Embryonic facial prominence (tissue), 1 donor: ENCODE measurements around the gene SAP30.

Experiments used
- DNase-seq: peaks from one replicate; pipeline ENCODE4 v3.0.0-alpha.2; 2016; ENCODE audit errors: extremely low spot score

Gene SAP30

DNA sequence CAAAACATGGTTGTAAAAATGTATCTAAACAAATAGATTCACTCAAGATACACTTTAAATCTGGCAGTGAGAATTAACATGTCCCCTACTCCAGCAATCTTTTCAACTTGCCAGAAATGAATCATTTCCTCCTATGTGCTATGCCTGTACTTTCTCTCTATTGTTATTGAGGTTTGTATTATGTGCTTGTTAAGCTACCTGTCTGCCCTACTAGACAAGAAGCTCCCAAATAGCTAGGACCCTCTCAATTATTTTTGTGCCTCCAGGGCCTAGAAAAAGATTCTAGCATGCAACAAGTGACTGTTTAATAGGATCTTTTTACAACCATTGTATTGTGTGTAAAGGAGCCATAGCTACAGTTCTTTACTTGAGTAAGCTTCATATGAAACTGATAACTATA lies 3.5 kb upstream of the SAP30 start:
- DNase-seq, result no peak

DNA sequence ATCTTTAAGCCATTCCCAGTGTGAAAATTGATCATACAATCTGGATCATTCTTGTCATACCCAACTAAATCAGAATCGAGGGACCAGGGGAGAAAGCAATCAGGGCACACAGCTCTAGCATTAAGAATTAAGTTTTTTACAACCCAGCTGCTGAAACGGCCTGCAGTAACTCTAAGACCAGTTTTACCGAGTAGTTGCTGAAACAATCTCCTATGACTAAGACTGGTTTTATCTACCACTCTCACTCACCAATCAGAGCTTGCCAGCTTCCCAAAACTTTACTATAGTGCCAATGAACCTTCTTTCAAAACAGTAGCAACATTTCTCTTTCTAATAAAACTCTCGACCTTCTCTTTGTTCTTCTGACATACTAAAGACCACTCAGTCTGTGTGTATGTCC lies 2.8 kb upstream of the SAP30 start:
- no peak for DNase-seq

DNA sequence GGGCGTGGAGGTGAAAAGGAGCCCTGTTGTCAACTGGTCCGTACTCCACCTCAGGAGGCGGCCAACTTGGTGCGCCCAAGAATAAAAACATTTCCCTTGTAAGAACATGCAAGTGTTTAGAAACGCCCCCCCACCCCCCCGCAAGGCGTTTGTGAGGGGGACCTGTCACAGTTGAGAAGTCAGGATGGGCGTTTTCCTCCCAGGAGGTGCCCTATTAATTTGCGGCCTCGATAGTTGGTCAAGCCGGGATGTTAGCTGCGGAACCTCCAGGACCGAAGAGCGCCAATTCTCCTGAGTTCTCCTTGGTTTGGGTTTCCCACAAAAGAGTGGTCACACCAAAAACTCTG lies 651 bp upstream of the SAP30 start:
- DNase-seq, result peak; percentile 29

DNA sequence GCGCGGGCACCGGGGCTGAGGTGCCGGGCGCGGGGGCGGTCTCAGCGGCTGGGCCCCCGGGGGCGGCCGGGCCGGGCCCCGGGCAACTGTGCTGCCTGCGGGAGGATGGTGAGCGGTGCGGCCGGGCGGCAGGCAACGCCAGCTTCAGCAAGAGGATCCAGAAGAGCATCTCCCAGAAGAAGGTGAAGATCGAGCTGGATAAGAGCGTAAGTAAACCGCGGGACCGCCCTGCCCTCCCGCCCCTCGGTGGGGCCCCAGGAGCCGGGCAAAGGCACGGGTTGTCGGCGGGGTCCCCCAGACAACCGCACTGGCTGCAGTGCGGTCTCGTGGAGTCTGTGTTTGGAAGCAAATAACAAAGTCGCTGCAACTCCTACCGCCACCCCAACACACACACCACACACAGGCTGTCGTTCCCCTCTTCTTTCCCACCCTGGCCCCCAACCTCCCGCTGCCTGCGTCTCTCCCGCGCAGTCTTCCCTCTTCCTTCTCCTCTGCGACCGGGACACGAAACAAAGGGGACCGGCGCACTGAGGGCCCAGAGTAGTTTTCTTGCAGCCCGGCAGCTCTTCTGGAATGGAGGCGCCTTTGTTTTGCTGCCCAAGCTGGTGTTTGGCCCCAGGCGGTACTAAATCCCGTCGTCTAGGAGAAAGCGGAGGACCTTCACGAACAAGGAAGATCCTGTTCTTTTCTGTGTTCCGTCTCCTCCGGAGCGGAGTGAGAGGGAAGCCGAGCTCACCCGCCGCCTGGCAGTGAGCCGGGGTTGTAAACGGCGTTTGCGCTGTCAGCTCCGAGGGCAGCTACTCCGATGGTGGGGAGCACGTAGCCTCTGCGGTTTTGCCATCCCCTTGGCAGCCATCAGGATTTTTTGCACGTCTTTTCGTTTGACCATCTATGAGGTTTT lies 788 bp downstream of the SAP30 start:
- peak; percentile 19 for DNase-seq

DNA sequence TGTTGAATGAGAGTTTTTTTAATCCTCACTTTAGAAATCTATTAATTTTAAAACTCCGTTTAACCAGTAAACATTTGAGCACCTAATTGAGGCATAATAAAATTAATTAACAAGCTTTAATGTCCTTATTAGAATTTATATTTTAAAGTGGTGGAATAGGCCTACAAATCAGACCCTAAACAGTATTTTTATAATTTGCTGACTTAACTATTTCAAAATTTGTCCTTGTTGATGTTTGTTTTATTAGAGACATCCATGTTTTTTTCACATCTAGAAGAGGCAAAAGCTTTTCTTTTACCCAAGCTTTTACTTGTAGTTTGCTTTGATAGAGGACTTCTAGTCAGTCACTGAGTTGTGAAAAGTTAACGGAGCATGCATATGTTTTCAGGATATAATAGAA lies 3.8 kb downstream of the SAP30 start:
- DNase-seq, result no peak

DNA sequence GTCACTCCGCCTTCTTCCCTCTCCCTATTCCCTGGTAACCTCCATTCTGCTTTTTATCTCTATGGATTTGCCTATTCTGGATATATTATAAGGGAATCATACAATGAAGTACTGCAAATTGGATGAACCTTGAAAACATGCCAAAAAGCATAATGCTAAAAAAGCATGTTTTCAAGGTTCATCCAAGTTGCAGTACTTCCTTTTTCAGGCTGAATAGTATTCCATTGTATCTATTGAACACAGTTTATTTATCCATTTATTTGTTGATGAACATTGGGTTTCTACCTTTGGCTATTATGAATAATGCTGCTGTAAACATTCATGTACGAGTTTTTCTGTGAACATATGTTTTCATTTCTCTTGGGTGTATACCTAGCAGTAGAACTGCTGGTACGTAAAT lies 9.2 kb downstream of the SAP30 start:
- no peak for DNase-seq

DNA sequence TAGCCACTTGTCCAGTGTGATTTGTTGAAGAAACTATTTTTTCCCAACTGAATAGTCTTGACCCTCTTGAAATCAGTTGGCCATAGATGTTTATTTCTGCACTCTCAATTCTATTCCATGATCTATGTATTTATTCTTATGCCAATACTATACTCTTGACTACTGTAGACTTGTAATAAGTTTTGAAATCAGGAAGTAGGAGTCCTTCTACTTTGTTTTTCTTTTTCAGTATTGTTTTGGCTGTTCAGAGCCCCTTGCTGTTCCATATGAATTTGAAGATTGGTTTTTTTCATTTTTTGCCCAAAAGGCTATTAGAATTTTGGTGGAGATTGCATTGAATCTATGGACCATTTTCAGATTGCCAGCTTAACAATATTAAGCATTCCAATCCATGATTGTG lies 10.2 kb downstream of the SAP30 start:
- no peak for DNase-seq

DNA sequence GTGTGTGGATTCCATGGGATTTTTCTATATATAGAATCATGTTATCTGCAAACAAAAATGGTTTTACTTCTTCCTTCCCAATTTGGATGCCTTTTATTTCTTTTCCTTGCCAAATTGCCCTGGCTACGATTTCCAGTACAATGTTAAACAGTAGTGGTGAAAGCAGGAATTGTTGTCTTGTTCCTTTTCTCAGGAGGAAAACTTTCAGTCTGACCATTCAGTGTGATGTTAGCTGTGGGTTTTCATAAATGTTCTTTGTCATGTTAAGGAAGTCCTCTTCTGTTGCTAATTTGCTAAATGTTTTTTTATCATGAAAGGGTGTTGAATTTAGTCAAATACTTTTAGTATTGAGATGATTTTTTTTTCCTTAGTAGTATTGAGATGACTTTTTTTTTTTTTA lies 10.9 kb downstream of the SAP30 start:
- DNase-seq, result no peak

DNA sequence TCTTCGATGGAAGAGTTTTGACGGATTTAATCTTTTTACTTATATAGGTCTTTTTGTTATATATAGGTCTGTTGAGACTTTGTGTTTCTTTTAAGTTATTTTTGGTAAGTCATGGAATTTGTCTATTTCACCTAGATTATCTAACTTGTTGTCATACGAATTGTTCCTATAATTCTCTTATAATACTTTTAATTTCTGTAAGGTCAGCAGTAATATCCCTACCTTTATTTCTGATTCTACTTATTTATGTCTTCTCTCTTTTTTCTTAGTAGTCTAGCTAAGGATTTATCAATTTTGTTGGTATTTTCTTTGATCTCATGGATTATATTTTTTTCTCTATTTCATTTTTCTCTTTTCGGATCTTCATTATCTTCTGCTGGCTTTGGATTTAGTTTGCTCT lies 11.6 kb downstream of the SAP30 start:
- DNase-seq, result no peak

DNA sequence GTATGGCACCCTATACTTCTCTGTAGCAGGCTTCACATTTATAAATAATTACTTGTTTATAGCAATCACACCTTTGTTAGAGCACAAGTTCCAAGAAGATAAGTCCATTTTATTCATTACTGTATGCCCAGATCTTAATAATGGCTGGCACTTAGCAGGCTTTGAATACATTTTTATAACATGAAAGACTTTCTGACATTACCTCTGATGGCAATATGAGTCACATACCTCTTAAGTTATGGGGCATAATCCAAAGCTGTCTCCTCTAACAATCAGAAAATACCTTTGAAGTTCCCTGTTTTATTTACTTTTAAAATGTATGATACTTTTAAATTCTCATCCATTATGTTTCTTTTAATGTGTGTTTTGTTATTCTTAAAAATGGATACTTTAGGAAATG lies 16.0 kb downstream of the SAP30 start:
- DNase-seq, result no peak

DNA sequence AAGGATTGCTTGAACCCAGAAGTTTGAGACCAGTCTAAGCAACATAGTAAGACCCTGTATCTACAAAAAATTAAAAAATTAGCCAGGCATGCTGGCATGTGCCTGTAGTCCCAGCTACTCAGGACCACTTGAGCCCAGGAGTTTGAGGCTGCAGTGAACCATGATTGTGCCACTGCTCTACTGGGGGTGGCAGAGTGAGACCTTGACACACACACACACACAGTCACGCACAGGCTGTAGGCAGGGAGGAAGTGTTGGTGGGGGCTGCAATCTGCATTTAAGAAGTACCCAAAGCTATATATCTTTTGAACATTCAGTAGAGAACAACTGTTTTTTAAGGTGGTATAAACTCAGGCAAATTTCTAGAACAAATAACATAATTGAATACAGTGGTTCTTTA lies 20.9 kb downstream of the SAP30 start:
- DNase-seq, result no peak

DNA sequence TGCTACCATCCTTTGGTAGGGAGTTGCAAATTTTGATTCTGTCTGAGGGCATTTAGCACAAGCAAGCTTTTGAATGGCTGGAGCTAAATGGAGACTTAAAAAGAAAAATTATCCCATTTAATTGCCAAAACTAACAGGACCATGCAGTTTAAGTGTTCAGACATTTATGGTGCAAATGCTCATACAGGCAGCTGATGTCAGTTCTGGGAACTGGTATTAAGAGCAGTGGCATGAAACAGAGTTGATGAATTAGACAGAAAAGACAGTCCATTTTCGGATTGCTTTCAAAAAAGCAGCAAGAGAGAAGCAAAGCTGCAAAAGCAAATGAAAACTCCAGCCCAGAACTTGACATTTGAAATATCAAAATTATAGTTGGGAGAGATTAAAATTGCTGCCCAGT lies 26.9 kb downstream of the SAP30 start:
- no peak for DNase-seq

DNA sequence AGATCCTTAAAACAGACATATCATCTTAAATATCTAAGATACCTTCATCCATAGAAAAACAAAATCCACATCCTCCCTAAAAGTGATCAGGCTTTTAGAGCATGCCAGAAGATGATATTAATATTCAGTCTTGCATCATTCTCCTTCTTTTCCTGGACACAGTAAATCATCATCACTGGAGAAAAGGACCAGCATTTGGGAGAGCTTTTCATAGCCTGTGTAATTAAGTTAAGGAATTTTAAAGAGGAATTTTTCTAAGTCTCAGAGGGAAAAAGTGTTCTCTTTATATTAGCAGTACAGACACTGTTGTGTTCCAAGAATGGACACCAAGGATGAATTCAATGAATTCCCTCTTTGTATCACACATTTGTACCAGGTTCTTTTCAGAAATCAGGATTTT lies 27.5 kb downstream of the SAP30 start:
- DNase-seq, result no peak

DNA sequence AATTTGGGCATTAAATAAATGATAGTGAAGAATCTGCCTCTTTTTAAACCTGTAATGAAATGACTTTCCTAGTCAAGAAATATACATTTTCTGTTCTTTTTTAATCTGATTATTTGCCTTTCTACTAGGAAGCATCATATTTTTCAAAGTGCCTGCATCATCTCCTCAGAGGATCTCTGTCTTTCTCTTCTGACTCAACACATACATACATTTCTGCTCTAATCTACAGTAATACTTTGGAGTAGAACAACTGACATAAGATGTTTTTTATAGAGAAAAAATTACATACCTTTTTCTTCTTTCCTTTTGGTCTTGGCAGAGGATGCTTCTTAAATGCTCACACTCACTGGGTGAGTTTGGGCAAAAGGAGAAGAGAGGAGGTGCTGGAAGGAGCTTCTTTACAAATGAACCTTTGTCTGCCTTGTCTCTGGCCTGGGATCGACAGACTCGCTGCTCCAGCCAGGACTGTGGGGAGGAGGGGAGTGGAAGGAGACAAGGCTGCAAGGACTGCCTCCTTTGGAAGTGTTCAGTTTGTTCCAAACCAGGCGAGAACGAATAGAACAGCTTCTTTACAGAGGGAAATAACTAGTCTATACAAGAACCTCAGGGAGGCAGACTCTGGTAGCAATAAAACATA lies 28.1 kb downstream of the SAP30 start, which contains the start of gene SCRG1:
TSS of gene SCRG1 (minus strand) at position 338 of the 637 bp plus-strand sequence. CDS start 7,702 bp downstream, outside the sequence.
- no peak for DNase-seq

DNA sequence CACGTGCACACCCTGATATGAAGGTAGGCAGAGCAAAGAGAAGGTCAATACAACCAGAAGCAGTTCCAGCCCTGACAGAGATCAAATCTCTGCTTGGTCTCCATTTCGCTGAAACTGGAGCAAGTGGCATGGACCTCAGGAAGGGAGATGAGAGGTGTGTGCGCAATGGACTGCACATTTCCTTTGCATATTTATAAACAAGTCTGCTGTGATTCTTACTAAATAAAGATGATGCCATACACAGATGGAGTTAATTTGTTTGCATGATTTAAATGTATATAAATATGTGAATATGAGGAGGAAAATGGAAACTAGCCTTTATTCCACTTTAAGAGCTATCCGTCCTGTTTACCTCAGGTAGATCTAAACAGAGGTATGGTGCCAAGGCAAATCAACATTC lies 30.3 kb downstream of the SAP30 start:
- no peak for DNase-seq

DNA sequence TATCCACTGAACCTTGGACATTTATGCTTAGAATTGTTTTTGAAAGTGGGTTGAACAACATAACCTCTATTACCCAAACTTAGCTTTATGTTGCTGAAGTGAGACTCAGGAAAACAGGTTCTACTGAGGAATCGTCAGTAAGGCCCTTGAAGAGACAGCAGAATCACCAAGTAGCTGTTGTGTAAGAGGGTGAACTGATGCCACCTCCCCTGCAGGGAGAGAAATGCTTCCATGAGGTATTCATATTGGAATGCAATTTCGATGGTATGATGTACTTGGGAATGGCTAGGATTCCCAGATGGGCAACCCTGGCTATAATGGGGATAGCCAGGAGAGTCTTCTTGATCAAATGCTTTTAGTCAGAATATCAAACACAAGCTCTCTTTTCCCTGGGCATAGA lies 32.3 kb downstream of the SAP30 start:
- DNase-seq, result no peak

DNA sequence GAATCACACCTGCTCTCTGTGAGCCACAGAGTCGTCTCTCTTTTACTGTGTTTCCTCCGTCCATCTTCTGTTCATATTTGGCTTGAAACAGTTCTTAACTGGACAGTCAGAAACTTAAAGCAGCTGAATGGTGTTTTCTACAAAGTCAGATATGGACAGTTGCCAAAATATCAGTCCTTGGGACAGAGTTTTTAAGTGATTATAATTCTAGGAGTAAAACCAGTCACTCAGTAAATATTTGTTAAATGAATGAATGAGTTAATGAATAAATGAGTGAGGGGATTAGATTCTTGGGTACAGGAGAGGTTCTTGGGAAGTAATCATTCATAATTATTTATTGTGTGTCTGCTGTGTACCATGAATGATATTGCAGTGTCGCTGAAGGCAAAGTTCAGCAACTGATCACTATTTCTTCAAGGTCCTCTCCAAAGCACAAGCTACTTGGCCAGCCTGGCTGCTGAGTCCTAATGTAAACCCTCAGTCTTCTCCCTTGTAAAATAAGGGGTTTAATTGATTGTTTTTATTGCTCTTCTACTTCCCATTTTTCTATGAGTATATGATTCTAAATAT lies 33.6 kb downstream of the SAP30 start:
- no peak for DNase-seq

DNA sequence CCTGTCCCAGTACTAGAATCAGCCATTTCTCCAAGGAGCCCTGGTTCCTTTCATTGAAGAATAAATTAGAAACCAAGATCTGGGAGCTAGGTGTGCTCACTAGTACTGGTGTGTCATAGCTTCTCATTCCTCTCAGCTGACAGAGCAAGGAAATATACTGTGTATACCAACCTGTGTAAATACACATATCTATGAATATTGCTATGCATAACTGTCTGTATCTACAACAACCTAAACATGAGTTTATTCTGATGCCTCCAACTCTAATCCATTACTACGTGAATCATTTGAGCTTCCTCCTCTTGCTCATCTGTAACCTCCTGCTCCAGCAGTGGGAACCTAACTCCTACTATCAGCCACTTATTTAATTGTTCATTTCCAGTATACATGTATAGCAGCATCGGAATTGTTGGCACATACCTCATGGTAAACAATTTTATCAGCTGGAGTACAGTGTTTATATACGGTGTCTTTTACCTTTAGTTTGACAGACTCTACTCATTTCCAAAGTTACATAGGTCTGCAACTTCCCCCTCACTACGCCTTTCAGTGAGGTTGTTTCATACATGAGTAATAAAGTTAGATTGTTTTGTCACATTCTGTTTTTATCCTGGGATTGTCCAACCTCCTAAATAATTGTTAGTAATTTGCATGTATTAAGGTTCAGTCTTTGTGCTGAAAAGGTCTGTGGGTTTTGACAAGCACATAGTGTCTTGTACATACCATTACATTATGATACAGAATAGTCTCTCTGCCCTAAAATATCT lies 35.3 kb downstream of the SAP30 start:
- no peak for DNase-seq

DNA sequence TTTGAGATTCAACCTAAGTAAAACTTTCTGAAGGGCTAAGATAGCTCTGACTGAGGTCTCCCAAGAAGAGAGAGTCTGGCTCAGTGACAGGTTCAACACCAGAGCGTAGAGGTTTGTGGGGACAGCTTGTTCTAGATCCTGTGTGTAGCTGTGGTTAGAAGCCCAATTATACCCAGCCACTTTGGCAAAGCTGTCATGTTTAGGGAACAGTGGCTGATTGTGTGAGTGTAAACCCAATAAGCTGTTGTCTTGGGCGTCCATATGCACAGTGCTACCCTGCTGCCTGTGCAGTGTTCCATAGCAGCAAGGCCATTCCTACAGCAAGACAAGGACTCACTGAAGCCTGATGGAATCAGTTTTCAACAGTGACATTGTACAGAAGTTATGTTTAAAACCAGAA lies 39.3 kb downstream of the SAP30 start:
- DNase-seq, result no peak

DNA sequence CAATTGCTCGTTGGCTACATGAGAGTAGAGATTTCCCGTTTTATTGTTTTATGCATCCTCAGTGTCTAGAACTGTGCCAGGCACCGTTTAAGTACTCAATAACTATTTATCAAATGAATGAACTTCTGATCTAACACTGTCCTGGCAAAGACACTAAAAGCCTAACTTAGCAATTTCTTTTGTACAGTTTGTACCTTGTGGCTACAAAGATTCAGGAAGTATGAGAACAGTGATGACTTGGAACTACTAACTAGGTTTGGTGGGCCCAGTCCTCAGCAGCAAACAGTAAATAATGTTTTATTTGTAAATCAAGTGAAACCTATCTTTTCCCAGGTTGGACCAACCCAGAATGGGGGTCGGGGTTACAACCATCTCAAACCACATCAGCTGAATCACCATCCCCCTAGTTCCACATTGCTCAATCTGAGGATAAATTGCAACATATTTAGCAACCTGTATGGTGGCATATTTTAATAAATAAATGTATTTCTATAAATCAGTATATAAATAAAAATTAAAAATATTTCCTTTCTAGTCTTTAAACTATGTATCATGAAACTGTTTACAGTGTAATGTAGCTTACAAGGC lies 40.4 kb downstream of the SAP30 start:
- no peak for DNase-seq

DNA sequence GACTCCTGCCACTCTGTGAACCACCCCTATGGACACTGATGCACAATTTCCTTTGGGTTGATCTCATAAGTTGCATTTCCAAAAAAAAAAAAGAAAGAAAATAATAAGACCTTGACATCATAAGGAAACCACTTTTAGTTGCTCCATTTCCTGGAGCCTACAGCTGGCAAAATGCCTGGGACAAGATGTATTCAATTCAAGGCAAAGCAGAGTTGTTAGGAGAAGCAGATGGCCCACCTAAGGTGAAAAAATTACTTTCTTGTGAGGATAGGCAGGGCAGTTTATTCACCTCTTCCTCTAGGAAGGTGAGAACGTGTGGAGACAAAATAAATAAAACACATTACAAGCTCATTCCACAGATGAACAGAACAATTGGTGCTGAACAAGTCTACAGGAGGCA lies 42.3 kb downstream of the SAP30 start:
- no peak for DNase-seq

DNA sequence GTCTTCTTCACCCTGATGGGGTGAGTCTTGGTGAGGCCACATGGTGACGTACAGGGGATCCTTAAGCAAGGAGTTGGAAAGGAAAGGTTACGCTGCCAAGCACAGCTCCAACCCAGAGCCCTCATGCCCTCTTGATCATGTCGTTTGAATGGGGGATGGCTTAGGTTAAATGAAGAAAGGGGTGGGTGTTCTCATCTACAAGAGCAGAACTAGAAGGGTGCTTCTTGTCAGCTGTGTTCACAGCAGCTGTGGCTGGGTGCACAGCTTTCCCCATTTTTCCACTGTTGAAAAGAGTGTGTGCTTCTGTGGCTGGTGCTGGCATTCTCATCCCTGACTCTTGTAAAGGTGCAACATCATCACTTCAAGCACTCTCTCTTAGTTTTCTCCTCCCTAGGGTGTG lies 43.7 kb downstream of the SAP30 start:
- DNase-seq, result no peak
